H1 (cell line): ENCODE measurements around the gene FASTKD1. TPM values are rescaled to one million over a fixed set of nuclear protein-coding genes. Genes with fewer than 3 reads are reported as not detected.
A peak's percentile ranks its signal among the peaks of the same experiment; 100 is the strongest.

Experiments used
- CTCF ChIA-PET: fragments of 300-600 bp; sonication (Branson Sonifier 250); formaldehyde crosslinking; loops from one replicate; lab custom pipeline; 2021; ENCODE audit not compliant: partially characterized antibody; lab: Charles Lee
- POLR2A ChIA-PET: fragments of 300-600 bp; sonication (Branson Sonifier 250); formaldehyde crosslinking; loops from one replicate; lab custom pipeline; 2021; ENCODE audit warnings: inconsistent platforms; ENCODE audit not compliant: partially characterized antibody; lab: Charles Lee
- DNase-seq, 2 experiments: peaks; one replicate each; pipeline versions ENCODE4 v3.0.0 to v3.0.0-alpha.2; 2010 to 2022; ENCODE audit warnings: low spot score in 2 of 2, low read depth in 1 of 2, mixed read lengths in 1 of 2
- FAIRE-seq: peaks from 2 replicates; lab custom pipeline; 2011; peaks lifted over from hg19 to GRCh38; lab: Jason Lieb, UNC
- H2AFZ ChIP-seq: 2 replicates; pipeline ENCODE4 v1.8.1; 2012; ENCODE audit warnings: low read length, inconsistent platforms
- H2AK5ac ChIP-seq: 2 replicates; pipeline ENCODE4 v1.6.1; 2013; ENCODE audit warnings: low read depth, low read length
- H2BK120ac ChIP-seq: replicated peaks from 2 replicates; pipeline ENCODE3; 2013; ENCODE audit warnings: low read depth, low read length, inconsistent platforms
- H2BK12ac ChIP-seq: 2 replicates; pipeline ENCODE4 v1.6.1; 2013; ENCODE audit warnings: low read depth, low read length
- H2BK15ac ChIP-seq: 2 replicates; pipeline ENCODE4 v1.6.1; 2013; ENCODE audit warnings: low read length
- H2BK20ac ChIP-seq: 2 replicates; pipeline ENCODE4 v1.6.1; 2013; ENCODE audit warnings: low read length
- H2BK5ac ChIP-seq: 2 replicates; pipeline ENCODE4 v1.6.1; 2013; ENCODE audit warnings: low read depth, low read length
- H3K14ac ChIP-seq: 2 replicates; pipeline ENCODE4 v1.6.1; 2013; ENCODE audit warnings: inconsistent platforms; ENCODE audit not compliant: insufficient read length
- H3K18ac ChIP-seq: 2 replicates; pipeline ENCODE4 v1.6.1; 2013; ENCODE audit warnings: low read length; ENCODE audit errors: extremely low read depth
- H3K23ac ChIP-seq: 2 replicates; pipeline ENCODE4 v1.6.1; 2013; ENCODE audit warnings: inconsistent platforms; ENCODE audit not compliant: insufficient read length
- H3K23me2 ChIP-seq: 2 replicates; pipeline ENCODE4 v1.6.1; 2013; ENCODE audit warnings: low read depth, low read length
- H3K27ac ChIP-seq: 2 replicates; pipeline ENCODE4 v1.6.1; 2011; ENCODE audit warnings: low read depth, low read length, inconsistent platforms
- H3K27me3 ChIP-seq, 4 experiments: replicated peaks in 1 of 4; 1 replicate in 1 of 4; 2 replicates in 3 of 4; pipeline versions ENCODE4 v1.6.1 to v1.8.1; 2011 to 2013; ENCODE audit warnings: low read length in 3 of 4, mild to moderate bottlenecking in 3 of 4, inconsistent platforms in 2 of 4, mixed read lengths in 2 of 4, moderate library complexity in 1 of 4; ENCODE audit not compliant: control insufficient read depth in 3 of 4, insufficient read depth in 3 of 4; ENCODE audit errors: extremely low read depth in 1 of 4
- H3K36me3 ChIP-seq, 4 experiments: 2 replicates each; pipeline versions ENCODE4 v1.6.1 to v1.8.1; 2011 to 2013; ENCODE audit warnings: mild to moderate bottlenecking in 4 of 4, low read length in 3 of 4, moderate library complexity in 2 of 4, control low read depth in 1 of 4, inconsistent platforms in 1 of 4; ENCODE audit not compliant: insufficient read depth in 4 of 4, control insufficient read depth in 2 of 4
- H3K4ac ChIP-seq: replicated peaks from 2 replicates; pipeline ENCODE3; 2013; ENCODE audit warnings: low read length, low read depth, mixed read lengths, inconsistent platforms; ENCODE audit not compliant: insufficient read length
- H3K4me1 ChIP-seq, 4 experiments: replicated peaks in 1 of 4; 1 replicate in 1 of 4; 2 replicates in 3 of 4; pipeline versions ENCODE4 v1.6.1 to v1.8.1; 2011 to 2013; ENCODE audit warnings: low read length in 3 of 4, inconsistent platforms in 2 of 4, mixed read lengths in 1 of 4; ENCODE audit not compliant: insufficient read depth in 4 of 4, control insufficient read depth in 3 of 4
- H3K4me2 ChIP-seq, 2 experiments: 2 replicates each; pipeline versions ENCODE4 v1.6.1 to v1.8.1; 2011 to 2013; ENCODE audit warnings: low read depth in 2 of 2, low read length in 2 of 2, control low read depth in 1 of 2, inconsistent platforms in 1 of 2, mild to moderate bottlenecking in 1 of 2; ENCODE audit not compliant: insufficient read depth in 1 of 2
- H3K4me3 ChIP-seq, 4 experiments: fragments of 200-600, 300-600 bp in 1 of 4; sonication (generic), shearing (Covaris generic), sonication (Bioruptor Twin) in 1 of 4; 2 replicates each; pipeline versions ENCODE4 v1.5.1 to v1.8.1; 2011 to 2016; ENCODE audit warnings: low read length in 4 of 4, low read depth in 3 of 4, control low read depth in 2 of 4, inconsistent platforms in 2 of 4, mild to moderate bottlenecking in 2 of 4, mixed read lengths in 1 of 4, moderate library complexity in 1 of 4; ENCODE audit not compliant: insufficient read depth in 2 of 4; ENCODE audit errors: extremely low read depth in 1 of 4
- H3K56ac ChIP-seq: replicated peaks from 2 replicates; pipeline ENCODE3; 2013; ENCODE audit warnings: low read depth, mild to moderate bottlenecking, mixed read lengths, low read length, inconsistent platforms; ENCODE audit not compliant: insufficient read length
- H3K79me1 ChIP-seq: 2 replicates; pipeline ENCODE4 v1.6.1; 2013; ENCODE audit warnings: low read depth, low read length, control low read depth
- H3K79me2 ChIP-seq, 2 experiments: 2 replicates each; pipeline versions ENCODE4 v1.6.1 to v1.8.1; 2012 to 2013; ENCODE audit warnings: low read length in 2 of 2, mild to moderate bottlenecking in 2 of 2, inconsistent platforms in 1 of 2; ENCODE audit not compliant: insufficient read depth in 2 of 2, control insufficient read depth in 1 of 2
- H3K9ac ChIP-seq, 4 experiments: replicated peaks in 1 of 4; 1 replicate in 1 of 4; 2 replicates in 3 of 4; pipeline versions ENCODE4 v1.6.1 to v1.8.1; 2011 to 2013; ENCODE audit warnings: low read depth in 3 of 4, low read length in 3 of 4, control low read depth in 2 of 4, mild to moderate bottlenecking in 2 of 4, moderate library complexity in 2 of 4, inconsistent platforms in 1 of 4; ENCODE audit errors: extremely low read depth in 1 of 4
- H3K9me3 ChIP-seq, 2 experiments: 2 replicates each; pipeline versions ENCODE4 v1.6.1 to v1.8.1; 2012 to 2013; ENCODE audit warnings: mild to moderate bottlenecking in 2 of 2, moderate library complexity in 2 of 2, control low read depth in 1 of 2, inconsistent platforms in 1 of 2, low read depth in 1 of 2, low read length in 1 of 2, mixed read lengths in 1 of 2; ENCODE audit not compliant: insufficient read depth in 2 of 2
- H4K20me1 ChIP-seq, 2 experiments: replicated peaks in 1 of 2; 2 replicates each; pipeline versions ENCODE3 to v1.8.1; 2011 to 2013; ENCODE audit warnings: inconsistent platforms in 2 of 2, low read length in 2 of 2, mild to moderate bottlenecking in 1 of 2; ENCODE audit not compliant: insufficient read depth in 2 of 2, control insufficient read depth in 1 of 2
- H4K5ac ChIP-seq: 2 replicates; pipeline ENCODE4 v1.6.1; 2013; ENCODE audit warnings: low read length, low read depth, mixed read lengths, inconsistent platforms; ENCODE audit not compliant: insufficient read length
- H4K8ac ChIP-seq: 2 replicates; pipeline ENCODE4 v1.8.0; 2013; ENCODE audit warnings: mild to moderate bottlenecking, moderate library complexity, low read length, inconsistent platforms; ENCODE audit not compliant: insufficient read depth; ENCODE audit errors: extremely low read depth
- H4K91ac ChIP-seq: replicated peaks from 2 replicates; pipeline ENCODE3; 2013; ENCODE audit warnings: low read length, mixed read lengths, inconsistent platforms; ENCODE audit not compliant: insufficient read length
- CHD2 ChIP-seq: IDR thresholded peaks from 2 replicates; pipeline ENCODE4 v1.6.1; 2012; ENCODE audit warnings: low read length, improper control_type of control experiment
- GABPA ChIP-seq: IDR thresholded peaks from 2 replicates; pipeline ENCODE4 v1.6.1; 2011; ENCODE audit warnings: mild to moderate bottlenecking, low read length, moderate library complexity, borderline replicate concordance; ENCODE audit not compliant: insufficient read depth
- HDAC6 ChIP-seq: IDR thresholded peaks from one replicate; pipeline ENCODE4 v1.7.1; 2012; ENCODE audit warnings: low read depth, mild to moderate bottlenecking, inconsistent platforms, low read length, moderate library complexity
- POLR2A ChIP-seq, 2 experiments: IDR thresholded peaks; 1 replicate in 1 of 2; 2 replicates in 1 of 2; pipeline ENCODE4 v1.6.1; 2011; ENCODE audit warnings: low read depth in 2 of 2, low read length in 2 of 2, mild to moderate bottlenecking in 2 of 2; ENCODE audit errors: control extremely low read depth in 1 of 2
- POLR2AphosphoS5 ChIP-seq: IDR thresholded peaks from 2 replicates; pipeline ENCODE4 v1.6.1; 2011; ENCODE audit warnings: low read depth, low read length
- SUZ12 ChIP-seq: fragments of 200-600 bp; sonication (generic); IDR thresholded peaks from 2 replicates; pipeline ENCODE4 v1.6.1; 2012; ENCODE audit warnings: mild to moderate bottlenecking, inconsistent platforms, low read length, moderate library complexity, mixed read lengths
- WGBS, 2 experiments: shearing (Covaris generic) in 1 of 2; methylation state at CpG; one replicate each; pipeline versions ENCODE4 v1.1.6 to v1.1.7; 2013 to 2015; ENCODE audit warnings: low lambda C conversion rate in 2 of 2, mixed read lengths in 2 of 2, inconsistent platforms in 1 of 2, low coverage in 1 of 2, missing lambda C conversion rate in 1 of 2; ENCODE audit not compliant: insufficient replicate concordance in 2 of 2, insufficient coverage in 1 of 2, insufficient read length in 1 of 2; ENCODE audit errors: extremely low coverage in 1 of 2, missing lambda C conversion rate in 1 of 2; 5-methylcytosine and 5-hydroxymethylcytosine counted together
- polyA plus RNA-seq, 7 experiments: library from polyadenylated mRNA; depleted of rRNA in 3 of 7; stranded (reverse) in 5 of 7; unstranded in 2 of 7; fragments of >200 nt in 5 of 7; fragments of 200-250 nt in 2 of 7; gene quantifications; 1 replicate in 5 of 7; 2 replicates in 1 of 7; 4 replicates in 1 of 7; pipeline versions ENCODE4 v1.2.1 to v1.2.3, GENCODE V29; 2011 to 2013; ENCODE audit warnings: missing spikeins in 2 of 7, mixed read lengths in 2 of 7
- total RNA-seq: library from RNA; stranded (reverse); fragmentation: NEBNext Ultra II Directional; extraction: Animal tissue kit (Norgen Biotek cat#: 25700); gene quantifications from 2 replicates; pipeline ENCODE4 v1.2.1, GENCODE V29; 2021

The FASTKD1 gene
- total and polyA plus RNA-seq, 2 of the 8 experiments (the other 6 are each of a cell fraction or from before 2014, with no cell fraction given), result 18.7 to 70.8 TPM

GRCh38 chr2:169571571-169571970 is 2.1 kb downstream of the FASTKD1 start:
- Histone ChIP-seq H2BK5ac (no peak overlapping the region), H3K56ac (no peak overlapping the region), H2BK20ac (no peak overlapping the region), H4K91ac (no peak overlapping the region), H2BK120ac (no peak overlapping the region), H3K4me2 (no peak overlapping the region), H2AK5ac (no peak overlapping the region), H3K79me1 (no peaks in the 10 kb centered on the region), H3K27ac (no peak overlapping the region), H2BK12ac (no peak overlapping the region), H3K18ac (no peak overlapping the region), H2BK15ac (no peak overlapping the region), H3K4me1 (no peaks in the 10 kb centered on the region), H3K23ac (no peak overlapping the region), H4K5ac (no peak overlapping the region), H3K79me2 (peaks cover 0 to 39% of the 10 kb centered on the region in 2 experiments; a peak in 3 of 4 replicates), H4K20me1 (peaks cover 0 to 5% of the 10 kb centered on the region in 2 experiments), H3K36me3 (peaks cover 0 to 5% (median 0%) of the 10 kb centered on the region in 4 experiments; a peak in 1 of 8 replicates), H3K14ac (no peak overlapping the region), H3K9me3 (peaks cover 0 to 5% of the 10 kb centered on the region in 2 experiments; a peak in 2 of 4 replicates), H3K4me3 (peak overlapping the region in 1 of 4 experiments; percentile 90; a peak in 1 of 8 replicates), H3K4ac (no peak overlapping the region), H4K8ac (no peak overlapping the region), H3K9ac (no peak overlapping the region), H3K27me3 (no peaks in the 10 kb centered on the region), H3K23me2 (0 out of 2 replicates have a peak, but pooled peaks cover 3% of the 10 kb centered on the region), H2AFZ (no peak overlapping the region)
- 93% methylated on average over 3 of the region's 3 CpGs; no CpG with 5 or more reads in 1 of the 2 experiments for WGBS, 2 experiments
- ChIA-PET CTCF (no interaction called here), POLR2A (interaction anchor here (0.8 to 1.0 kb wide), 2 partner anchors 10 to 14 kb away, joined by 4 to 6 read pairs; no protein-coding TSS in a partner anchor)
- TF ChIP-seq CHD2 (no peak), HDAC6 (no peak), POLR2A (IDR thresholded peaks at IDR 0.05; ENCODE audit: control extremely low read depth in 1 of 2, low read depth in 2 of 2, low read length in 2 of 2) (no peak), GABPA (no peak), POLR2AphosphoS5 (no peak), SUZ12 (no peak)
- FAIRE-seq (no peak), DNase-seq (no peak)
